ENCODE measurements around the gene PHACTR1. TPM values are rescaled to one million over a fixed set of nuclear protein-coding genes. Genes with fewer than 3 reads are reported as not detected.

The PHACTR1 gene
- total RNA-seq, 1 donor from 2014 or later, result 8.4 TPM

GRCh38 chr6:12991435-12991834, 274.9 kb downstream of the PHACTR1 start:
- no peaks in the 10 kb centered on the region for H3K36me3 ChIP-seq
- no peak overlapping the region for H3K27ac ChIP-seq
- TF ChIP-seq, protein P1, sequence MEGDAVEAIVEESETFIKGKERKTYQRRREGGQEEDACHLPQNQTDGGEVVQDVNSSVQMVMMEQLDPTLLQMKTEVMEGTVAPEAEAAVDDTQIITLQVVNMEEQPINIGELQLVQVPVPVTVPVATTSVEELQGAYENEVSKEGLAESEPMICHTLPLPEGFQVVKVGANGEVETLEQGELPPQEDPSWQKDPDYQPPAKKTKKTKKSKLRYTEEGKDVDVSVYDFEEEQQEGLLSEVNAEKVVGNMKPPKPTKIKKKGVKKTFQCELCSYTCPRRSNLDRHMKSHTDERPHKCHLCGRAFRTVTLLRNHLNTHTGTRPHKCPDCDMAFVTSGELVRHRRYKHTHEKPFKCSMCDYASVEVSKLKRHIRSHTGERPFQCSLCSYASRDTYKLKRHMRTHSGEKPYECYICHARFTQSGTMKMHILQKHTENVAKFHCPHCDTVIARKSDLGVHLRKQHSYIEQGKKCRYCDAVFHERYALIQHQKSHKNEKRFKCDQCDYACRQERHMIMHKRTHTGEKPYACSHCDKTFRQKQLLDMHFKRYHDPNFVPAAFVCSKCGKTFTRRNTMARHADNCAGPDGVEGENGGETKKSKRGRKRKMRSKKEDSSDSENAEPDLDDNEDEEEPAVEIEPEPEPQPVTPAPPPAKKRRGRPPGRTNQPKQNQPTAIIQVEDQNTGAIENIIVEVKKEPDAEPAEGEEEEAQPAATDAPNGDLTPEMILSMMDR (IDR thresholded peaks at IDR 0.05), result no peak
- no peak for DNase-seq (ENCODE audit: low spot score in 2 of 2)
- peaks cover 0 to 6% of the 10 kb centered on the region in 2 donors for H3K4me1 ChIP-seq
- no peak overlapping the region for H3K4me3 ChIP-seq
- no peaks in the 10 kb centered on the region for H3K27me3 ChIP-seq
- intact Hi-C loops (cut with DNase I), result no loop called here
- H3K9me3 ChIP-seq, result no peaks in the 10 kb centered on the region

- TF ChIP-seq, protein P1 (IDR thresholded peaks at IDR 0.05), result no peak
- H3K4me1 ChIP-seq, result no peaks in the 10 kb centered on the region
- intact Hi-C loops (cut with DNase I), result no loop called here
- no peak overlapping the region for H3K27ac ChIP-seq
- H3K36me3 ChIP-seq, result no peaks in the 10 kb centered on the region
- no peak for DNase-seq (ENCODE audit: low spot score in 2 of 2)
- H3K4me3 ChIP-seq, result no peak overlapping the region
- H3K27me3 ChIP-seq, result no peaks in the 10 kb centered on the region
- no peaks in the 10 kb centered on the region for H3K9me3 ChIP-seq
These were observed 276.2 kb downstream of the PHACTR1 start for GRCh38 chr6:12992770-12993169.

DNA sequence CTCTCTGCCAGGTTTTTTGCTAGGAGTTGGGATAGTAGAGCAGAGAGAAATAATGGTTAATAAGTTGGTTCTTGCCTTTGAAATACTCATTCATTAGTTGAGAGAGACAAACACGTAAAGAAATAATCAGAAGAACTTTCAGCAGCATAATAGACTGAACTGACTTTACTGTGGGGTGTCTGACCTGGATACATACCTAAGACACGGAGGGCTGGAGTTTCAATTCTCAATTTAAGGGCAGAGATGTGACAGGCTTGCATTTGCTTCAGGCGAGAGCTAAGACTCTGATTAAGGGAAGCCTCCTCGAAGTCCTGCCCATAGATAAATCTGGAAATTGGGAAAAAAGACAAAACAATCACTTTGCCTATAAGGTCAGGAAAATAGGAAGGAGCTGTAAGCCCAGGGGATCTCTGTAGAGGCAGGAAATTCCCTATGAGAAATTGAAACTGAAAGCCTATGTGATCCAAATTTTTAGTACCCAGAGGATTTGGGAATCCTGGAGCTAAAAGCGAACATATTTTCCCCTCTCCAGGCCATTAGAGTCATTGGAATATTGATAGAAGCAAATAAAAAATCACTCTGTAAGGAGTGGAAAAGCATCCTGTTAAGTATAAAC, 276.8 kb downstream of the PHACTR1 start:
- DNase-seq (ENCODE audit: low spot score in 2 of 2), result no peak
- intact Hi-C loops (cut with DNase I), result no loop called here
- TF ChIP-seq, protein P1 (IDR thresholded peaks at IDR 0.05), result no peak
- Histone ChIP-seq H3K36me3 (no peaks in the 10 kb centered on the region), H3K27me3 (no peaks in the 10 kb centered on the region), H3K4me1 (no peaks in the 10 kb centered on the region), H3K27ac (no peak overlapping the region), H3K4me3 (no peak overlapping the region), H3K9me3 (no peaks in the 10 kb centered on the region)

GRCh38 chr6:12995419-12995818, 278.9 kb downstream of the PHACTR1 start:
- DNase-seq (ENCODE audit: low spot score in 2 of 2), result no peak
- H3K9me3 ChIP-seq, result no peaks in the 10 kb centered on the region
- H3K4me3 ChIP-seq, result no peak overlapping the region
- no peaks in the 10 kb centered on the region for H3K36me3 ChIP-seq
- TF ChIP-seq, protein P1 (IDR thresholded peaks at IDR 0.05), result no peak
- H3K27me3 ChIP-seq, result no peaks in the 10 kb centered on the region
- H3K27ac ChIP-seq, result no peak overlapping the region
- no peaks in the 10 kb centered on the region for H3K4me1 ChIP-seq
- intact Hi-C loops (cut with DNase I), result no loop called here

DNA sequence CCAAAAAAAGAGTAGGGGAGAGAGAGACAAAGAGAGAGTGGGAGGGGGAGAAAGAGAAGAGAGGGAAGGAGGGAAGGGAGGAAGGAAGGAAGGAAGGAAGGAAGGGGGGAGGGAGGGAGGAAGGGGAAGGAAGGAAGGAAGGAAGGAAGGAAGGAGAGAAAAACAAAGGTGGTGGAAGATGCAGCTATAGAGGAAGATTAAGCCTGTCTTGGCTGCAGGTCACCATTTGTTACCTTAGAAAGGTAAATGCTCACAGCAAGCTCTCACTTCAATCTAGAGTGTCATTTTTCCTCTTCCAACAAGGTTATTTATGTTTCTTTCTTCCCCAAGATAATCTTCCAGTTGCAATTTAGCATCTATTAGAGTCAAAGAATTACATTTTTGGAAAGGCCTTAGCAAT, 284.0 kb downstream of the PHACTR1 start:
- no peaks in the 10 kb centered on the region for H3K36me3 ChIP-seq
- TF ChIP-seq, protein P1 (IDR thresholded peaks at IDR 0.05), result no peak
- H3K27me3 ChIP-seq, result no peaks in the 10 kb centered on the region
- DNase-seq (ENCODE audit: low spot score in 2 of 2), result no peak
- intact Hi-C loops (cut with DNase I), result no loop called here
- no peaks in the 10 kb centered on the region for H3K9me3 ChIP-seq
- no peak overlapping the region for H3K4me3 ChIP-seq
- peaks cover 0 to 5% of the 10 kb centered on the region in 2 donors for H3K4me1 ChIP-seq
- no peak overlapping the region for H3K27ac ChIP-seq

DNA sequence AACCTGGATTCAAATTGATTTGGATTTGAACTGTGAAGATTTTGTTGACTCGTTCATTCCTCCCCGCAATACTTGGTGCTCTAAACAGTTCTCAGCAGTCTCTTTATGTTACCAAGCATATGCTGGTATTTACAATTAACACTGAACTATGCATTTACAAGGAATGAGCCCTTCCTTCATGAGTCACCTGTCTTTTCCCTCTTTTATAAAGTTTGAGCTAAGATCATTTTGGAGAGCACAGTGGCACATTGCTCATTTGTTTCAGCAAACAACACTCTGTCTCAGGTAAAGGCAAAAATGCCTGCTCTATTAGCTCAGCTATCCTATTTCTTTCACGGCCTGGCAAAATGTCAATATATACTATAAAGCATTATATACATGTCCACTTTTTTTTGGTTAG, 285.4 kb downstream of the PHACTR1 start:
- DNase-seq (ENCODE audit: low spot score in 2 of 2), result no peak
- no peaks in the 10 kb centered on the region for H3K9me3 ChIP-seq
- TF ChIP-seq, protein P1 (IDR thresholded peaks at IDR 0.05), result no peak
- no peaks in the 10 kb centered on the region for H3K27me3 ChIP-seq
- peaks cover 0 to 10% of the 10 kb centered on the region in 2 donors for H3K4me1 ChIP-seq
- intact Hi-C loops (cut with DNase I), result no loop called here
- no peaks in the 10 kb centered on the region for H3K36me3 ChIP-seq
- H3K4me3 ChIP-seq, result no peak overlapping the region
- no peak overlapping the region for H3K27ac ChIP-seq

Data from ascending aorta (tissue), 2 donors.